ENCODE measurements around the gene FARSA. TPM values are rescaled to one million over a fixed set of nuclear protein-coding genes. Genes with fewer than 3 reads are reported as not detected.

Gene FARSA
- total and polyA plus RNA-seq, 2 of the 8 experiments (the other 6 are each of a cell fraction or from before 2014, with no cell fraction given), result 61.0 to 103 TPM

DNA sequence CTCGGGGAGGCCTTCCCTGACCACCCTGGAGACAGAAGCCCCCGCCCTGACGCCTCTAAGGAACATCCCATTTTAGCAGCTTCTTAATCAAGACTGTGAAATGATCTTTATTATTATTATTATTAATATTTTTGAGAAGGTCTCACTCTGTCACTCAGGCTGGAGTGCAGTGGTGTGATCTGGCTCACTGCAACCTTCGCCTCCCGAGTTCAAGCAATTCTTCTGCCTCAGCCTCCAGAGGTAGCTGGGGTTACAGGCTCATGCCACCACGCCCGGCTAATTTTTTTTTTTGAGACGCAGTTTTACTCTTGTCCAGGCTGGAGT lies 32.3 kb upstream of the FARSA start (continued):
- TF ChIP-seq, protein P1, sequence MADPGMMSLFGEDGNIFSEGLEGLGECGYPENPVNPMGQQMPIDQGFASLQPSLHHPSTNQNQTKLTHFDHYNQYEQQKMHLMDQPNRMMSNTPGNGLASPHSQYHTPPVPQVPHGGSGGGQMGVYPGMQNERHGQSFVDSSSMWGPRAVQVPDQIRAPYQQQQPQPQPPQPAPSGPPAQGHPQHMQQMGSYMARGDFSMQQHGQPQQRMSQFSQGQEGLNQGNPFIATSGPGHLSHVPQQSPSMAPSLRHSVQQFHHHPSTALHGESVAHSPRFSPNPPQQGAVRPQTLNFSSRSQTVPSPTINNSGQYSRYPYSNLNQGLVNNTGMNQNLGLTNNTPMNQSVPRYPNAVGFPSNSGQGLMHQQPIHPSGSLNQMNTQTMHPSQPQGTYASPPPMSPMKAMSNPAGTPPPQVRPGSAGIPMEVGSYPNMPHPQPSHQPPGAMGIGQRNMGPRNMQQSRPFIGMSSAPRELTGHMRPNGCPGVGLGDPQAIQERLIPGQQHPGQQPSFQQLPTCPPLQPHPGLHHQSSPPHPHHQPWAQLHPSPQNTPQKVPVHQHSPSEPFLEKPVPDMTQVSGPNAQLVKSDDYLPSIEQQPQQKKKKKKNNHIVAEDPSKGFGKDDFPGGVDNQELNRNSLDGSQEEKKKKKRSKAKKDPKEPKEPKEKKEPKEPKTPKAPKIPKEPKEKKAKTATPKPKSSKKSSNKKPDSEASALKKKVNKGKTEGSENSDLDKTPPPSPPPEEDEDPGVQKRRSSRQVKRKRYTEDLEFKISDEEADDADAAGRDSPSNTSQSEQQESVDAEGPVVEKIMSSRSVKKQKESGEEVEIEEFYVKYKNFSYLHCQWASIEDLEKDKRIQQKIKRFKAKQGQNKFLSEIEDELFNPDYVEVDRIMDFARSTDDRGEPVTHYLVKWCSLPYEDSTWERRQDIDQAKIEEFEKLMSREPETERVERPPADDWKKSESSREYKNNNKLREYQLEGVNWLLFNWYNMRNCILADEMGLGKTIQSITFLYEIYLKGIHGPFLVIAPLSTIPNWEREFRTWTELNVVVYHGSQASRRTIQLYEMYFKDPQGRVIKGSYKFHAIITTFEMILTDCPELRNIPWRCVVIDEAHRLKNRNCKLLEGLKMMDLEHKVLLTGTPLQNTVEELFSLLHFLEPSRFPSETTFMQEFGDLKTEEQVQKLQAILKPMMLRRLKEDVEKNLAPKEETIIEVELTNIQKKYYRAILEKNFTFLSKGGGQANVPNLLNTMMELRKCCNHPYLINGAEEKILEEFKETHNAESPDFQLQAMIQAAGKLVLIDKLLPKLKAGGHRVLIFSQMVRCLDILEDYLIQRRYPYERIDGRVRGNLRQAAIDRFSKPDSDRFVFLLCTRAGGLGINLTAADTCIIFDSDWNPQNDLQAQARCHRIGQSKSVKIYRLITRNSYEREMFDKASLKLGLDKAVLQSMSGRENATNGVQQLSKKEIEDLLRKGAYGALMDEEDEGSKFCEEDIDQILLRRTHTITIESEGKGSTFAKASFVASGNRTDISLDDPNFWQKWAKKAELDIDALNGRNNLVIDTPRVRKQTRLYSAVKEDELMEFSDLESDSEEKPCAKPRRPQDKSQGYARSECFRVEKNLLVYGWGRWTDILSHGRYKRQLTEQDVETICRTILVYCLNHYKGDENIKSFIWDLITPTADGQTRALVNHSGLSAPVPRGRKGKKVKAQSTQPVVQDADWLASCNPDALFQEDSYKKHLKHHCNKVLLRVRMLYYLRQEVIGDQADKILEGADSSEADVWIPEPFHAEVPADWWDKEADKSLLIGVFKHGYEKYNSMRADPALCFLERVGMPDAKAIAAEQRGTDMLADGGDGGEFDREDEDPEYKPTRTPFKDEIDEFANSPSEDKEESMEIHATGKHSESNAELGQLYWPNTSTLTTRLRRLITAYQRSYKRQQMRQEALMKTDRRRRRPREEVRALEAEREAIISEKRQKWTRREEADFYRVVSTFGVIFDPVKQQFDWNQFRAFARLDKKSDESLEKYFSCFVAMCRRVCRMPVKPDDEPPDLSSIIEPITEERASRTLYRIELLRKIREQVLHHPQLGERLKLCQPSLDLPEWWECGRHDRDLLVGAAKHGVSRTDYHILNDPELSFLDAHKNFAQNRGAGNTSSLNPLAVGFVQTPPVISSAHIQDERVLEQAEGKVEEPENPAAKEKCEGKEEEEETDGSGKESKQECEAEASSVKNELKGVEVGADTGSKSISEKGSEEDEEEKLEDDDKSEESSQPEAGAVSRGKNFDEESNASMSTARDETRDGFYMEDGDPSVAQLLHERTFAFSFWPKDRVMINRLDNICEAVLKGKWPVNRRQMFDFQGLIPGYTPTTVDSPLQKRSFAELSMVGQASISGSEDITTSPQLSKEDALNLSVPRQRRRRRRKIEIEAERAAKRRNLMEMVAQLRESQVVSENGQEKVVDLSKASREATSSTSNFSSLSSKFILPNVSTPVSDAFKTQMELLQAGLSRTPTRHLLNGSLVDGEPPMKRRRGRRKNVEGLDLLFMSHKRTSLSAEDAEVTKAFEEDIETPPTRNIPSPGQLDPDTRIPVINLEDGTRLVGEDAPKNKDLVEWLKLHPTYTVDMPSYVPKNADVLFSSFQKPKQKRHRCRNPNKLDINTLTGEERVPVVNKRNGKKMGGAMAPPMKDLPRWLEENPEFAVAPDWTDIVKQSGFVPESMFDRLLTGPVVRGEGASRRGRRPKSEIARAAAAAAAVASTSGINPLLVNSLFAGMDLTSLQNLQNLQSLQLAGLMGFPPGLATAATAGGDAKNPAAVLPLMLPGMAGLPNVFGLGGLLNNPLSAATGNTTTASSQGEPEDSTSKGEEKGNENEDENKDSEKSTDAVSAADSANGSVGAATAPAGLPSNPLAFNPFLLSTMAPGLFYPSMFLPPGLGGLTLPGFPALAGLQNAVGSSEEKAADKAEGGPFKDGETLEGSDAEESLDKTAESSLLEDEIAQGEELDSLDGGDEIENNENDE (IDR thresholded peaks at IDR 0.05; ENCODE audit: insufficient replicate concordance, low read length), result no peak
- TF ChIP-seq GTF2F1 (IDR thresholded peaks at IDR 0.05; ENCODE audit: borderline replicate concordance, low read depth, low read length), result no peak
- TF ChIP-seq SIX5 (IDR thresholded peaks at IDR 0.05; ENCODE audit: low read depth, low read length), result no peak
- TF ChIP-seq TBP (IDR thresholded peaks at IDR 0.05; ENCODE audit: low read depth, low read length), result no peak
- no peak for TF ChIP-seq POU5F1 (IDR thresholded peaks at IDR 0.05; ENCODE audit: low read depth, low read length)
- no peak for TF ChIP-seq TAF1 (IDR thresholded peaks at IDR 0.05; ENCODE audit: low read depth, low read length)
- TF ChIP-seq, protein P2, sequence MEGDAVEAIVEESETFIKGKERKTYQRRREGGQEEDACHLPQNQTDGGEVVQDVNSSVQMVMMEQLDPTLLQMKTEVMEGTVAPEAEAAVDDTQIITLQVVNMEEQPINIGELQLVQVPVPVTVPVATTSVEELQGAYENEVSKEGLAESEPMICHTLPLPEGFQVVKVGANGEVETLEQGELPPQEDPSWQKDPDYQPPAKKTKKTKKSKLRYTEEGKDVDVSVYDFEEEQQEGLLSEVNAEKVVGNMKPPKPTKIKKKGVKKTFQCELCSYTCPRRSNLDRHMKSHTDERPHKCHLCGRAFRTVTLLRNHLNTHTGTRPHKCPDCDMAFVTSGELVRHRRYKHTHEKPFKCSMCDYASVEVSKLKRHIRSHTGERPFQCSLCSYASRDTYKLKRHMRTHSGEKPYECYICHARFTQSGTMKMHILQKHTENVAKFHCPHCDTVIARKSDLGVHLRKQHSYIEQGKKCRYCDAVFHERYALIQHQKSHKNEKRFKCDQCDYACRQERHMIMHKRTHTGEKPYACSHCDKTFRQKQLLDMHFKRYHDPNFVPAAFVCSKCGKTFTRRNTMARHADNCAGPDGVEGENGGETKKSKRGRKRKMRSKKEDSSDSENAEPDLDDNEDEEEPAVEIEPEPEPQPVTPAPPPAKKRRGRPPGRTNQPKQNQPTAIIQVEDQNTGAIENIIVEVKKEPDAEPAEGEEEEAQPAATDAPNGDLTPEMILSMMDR (IDR thresholded peaks at IDR 0.05; ENCODE audit: control extremely low read depth in 1 of 3, insufficient read depth in 1 of 3, low read depth in 1 of 3, low read length in 3 of 3), result no peak; a peak in 1 of 4 replicates
- TF ChIP-seq EP300 (IDR thresholded peaks at IDR 0.05; ENCODE audit: borderline replicate concordance in 1 of 2, low read depth in 2 of 2, low read length in 2 of 2), result no peak
- no peak for TF ChIP-seq SUZ12 (IDR thresholded peaks at IDR 0.05; ENCODE audit: low read length)
- no peak for TF ChIP-seq GABPA (IDR thresholded peaks at IDR 0.05; ENCODE audit: borderline replicate concordance, insufficient read depth, low read length)
